Activated B cell treated with CpG ODN at 0.5 μM for 24 hours (primary cell): Measurements from ENCODE around the gene ZMYND15. TPM values are rescaled to one million over a fixed set of nuclear protein-coding genes. Genes with fewer than 3 reads are reported as not detected.

ENCODE experiments used
- ATAC-seq: fragments of 200-7000 bp; cut with Tn5 transposase; one replicate; pipeline ENCODE4 v1.10.0; 2021; ENCODE audit warnings: low read depth, mild to moderate bottlenecking, moderate library complexity
- CTCF ChIA-PET: fragments of 350-600 bp; sonication (Branson Sonifier 250); formaldehyde crosslinking; loops from one replicate; lab custom pipeline; 2021; ENCODE audit warnings: antibody characterized with exemption; lab: Charles Lee
- POLR2A ChIA-PET: fragments of 350-600 bp; sonication (Branson Sonifier 250); formaldehyde crosslinking; loops from one replicate; lab custom pipeline; 2021; ENCODE audit warnings: antibody characterized with exemption; lab: Charles Lee
- DNase-seq: peaks from one replicate; pipeline ENCODE4 v3.0.0; 2022
- H3K27ac Mint-ChIP-seq: one replicate; pipeline ENCODE4 v1.8.0; 2020; ENCODE audit warnings: mixed read lengths
- H3K27me3 Mint-ChIP-seq: one replicate; pipeline ENCODE4 v1.8.0; 2021; ENCODE audit warnings: mixed read lengths
- H3K36me3 Mint-ChIP-seq: one replicate; pipeline ENCODE4 v1.8.0; 2021; ENCODE audit warnings: low read depth, mixed read lengths
- H3K4me1 Mint-ChIP-seq: one replicate; pipeline ENCODE4 v1.8.0; 2021; ENCODE audit warnings: mixed read lengths
- H3K4me3 Mint-ChIP-seq: one replicate; pipeline ENCODE4 v1.8.0; 2020; ENCODE audit warnings: mild to moderate bottlenecking, mixed read lengths
- H3K9me3 Mint-ChIP-seq: one replicate; pipeline ENCODE4 v1.8.0; 2020; ENCODE audit warnings: mixed read lengths
- intact Hi-C: fragments of 100-400 bp; cut with micrococcal nuclease; formaldehyde crosslinking; loops from one replicate; pipeline ENCODE4 v1.15.1; 2024
- total RNA-seq: library from RNA; stranded (reverse); gene quantifications from 2 replicates; pipeline ENCODE4 v1.2.3, GENCODE V29; 2022
- TF ChIP-seq, protein P1 (sequence below): fragments of 200-600 bp; IDR thresholded peaks from one replicate; pipeline ENCODE4 v1.8.0; 2022; ENCODE audit warnings: antibody characterized with exemption, mild to moderate bottlenecking

ZMYND15 gene
- total RNA-seq, 1 donor from 2014 or later, result 0.31 TPM

DNA sequence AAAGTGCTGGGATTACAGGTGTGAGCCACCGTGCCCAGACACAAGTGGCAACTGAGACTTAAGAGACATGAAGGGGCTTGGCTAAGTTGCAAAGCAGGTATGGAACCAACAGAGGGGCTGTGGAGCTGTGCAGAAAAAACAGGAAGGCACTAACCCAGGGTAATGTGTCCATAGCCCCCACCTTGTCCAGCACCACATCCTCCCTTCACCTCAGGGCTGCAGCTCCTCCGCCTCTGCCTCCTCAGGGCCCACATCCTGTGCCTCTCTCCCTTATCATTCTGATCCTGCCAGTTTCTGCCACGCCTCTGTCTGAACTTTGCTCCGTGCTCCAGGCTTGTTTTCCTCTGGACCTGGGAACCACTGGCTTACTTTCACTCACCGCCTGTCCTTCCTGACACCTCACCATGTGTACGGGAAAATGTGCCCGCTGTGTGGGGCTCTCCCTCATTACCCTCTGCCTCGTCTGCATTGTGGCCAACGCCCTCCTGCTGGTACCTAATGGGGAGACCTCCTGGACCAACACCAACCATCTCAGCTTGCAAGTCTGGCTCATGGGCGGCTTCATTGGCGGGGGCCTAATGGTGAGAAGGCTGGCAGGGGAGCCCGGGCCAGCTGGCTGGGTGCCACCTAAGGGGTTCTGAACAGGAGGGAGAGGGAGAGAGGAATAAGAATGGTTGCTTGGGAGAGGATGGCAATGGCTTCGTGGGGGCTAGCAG lies 32.0 kb downstream of the ZMYND15 start, which contains the start of gene TM4SF5:
TM4SF5 (plus strand) TSS at position 368 of the 716 bp plus-strand sequence; CDS start at position 405, 37 bp downstream.
- Mint-ChIP-seq H3K4me1 (peaks cover 10% of the 10 kb centered on the region), H3K27me3 (peaks cover 14% of the 10 kb centered on the region), H3K9me3 (no peaks in the 10 kb centered on the region), H3K36me3 (no peaks in the 10 kb centered on the region), H3K4me3 (no peak within 1 kb of the TSS), H3K27ac (no peak within 1 kb of the TSS)
- intact Hi-C loops, result no loop called here
- TF ChIP-seq, protein P1, sequence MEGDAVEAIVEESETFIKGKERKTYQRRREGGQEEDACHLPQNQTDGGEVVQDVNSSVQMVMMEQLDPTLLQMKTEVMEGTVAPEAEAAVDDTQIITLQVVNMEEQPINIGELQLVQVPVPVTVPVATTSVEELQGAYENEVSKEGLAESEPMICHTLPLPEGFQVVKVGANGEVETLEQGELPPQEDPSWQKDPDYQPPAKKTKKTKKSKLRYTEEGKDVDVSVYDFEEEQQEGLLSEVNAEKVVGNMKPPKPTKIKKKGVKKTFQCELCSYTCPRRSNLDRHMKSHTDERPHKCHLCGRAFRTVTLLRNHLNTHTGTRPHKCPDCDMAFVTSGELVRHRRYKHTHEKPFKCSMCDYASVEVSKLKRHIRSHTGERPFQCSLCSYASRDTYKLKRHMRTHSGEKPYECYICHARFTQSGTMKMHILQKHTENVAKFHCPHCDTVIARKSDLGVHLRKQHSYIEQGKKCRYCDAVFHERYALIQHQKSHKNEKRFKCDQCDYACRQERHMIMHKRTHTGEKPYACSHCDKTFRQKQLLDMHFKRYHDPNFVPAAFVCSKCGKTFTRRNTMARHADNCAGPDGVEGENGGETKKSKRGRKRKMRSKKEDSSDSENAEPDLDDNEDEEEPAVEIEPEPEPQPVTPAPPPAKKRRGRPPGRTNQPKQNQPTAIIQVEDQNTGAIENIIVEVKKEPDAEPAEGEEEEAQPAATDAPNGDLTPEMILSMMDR, result no peak
- DNase-seq, result no peak
- POLR2A ChIA-PET, result no interaction called here
- no peak for ATAC-seq
- CTCF ChIA-PET, result no interaction called here

GRCh38 chr17:4772235-4772613 lies 32.6 kb downstream of the ZMYND15 start:
- TF ChIP-seq, protein P1, result no peak
- intact Hi-C loops, result no loop called here
- ATAC-seq (no peak), DNase-seq (no peak)
- Mint-ChIP-seq H3K9me3 (no peaks in the 10 kb centered on the region), H3K36me3 (no peaks in the 10 kb centered on the region), H3K4me3 (no peak overlapping the region), H3K27ac (no peak overlapping the region), H3K27me3 (peaks cover 16% of the 10 kb centered on the region), H3K4me1 (peaks cover 10% of the 10 kb centered on the region)
- ChIA-PET CTCF (no interaction called here), POLR2A (no interaction called here)

- H3K4me1 Mint-ChIP-seq, result peaks cover 10% of the 10 kb centered on the region
- H3K27me3 Mint-ChIP-seq, result peaks cover 15% of the 10 kb centered on the region
- no peaks in the 10 kb centered on the region for H3K36me3 Mint-ChIP-seq
- H3K9me3 Mint-ChIP-seq, result no peaks in the 10 kb centered on the region
- ChIA-PET CTCF (no interaction called here), POLR2A (no interaction called here)
- ATAC-seq (no peak), DNase-seq (no peak)
- intact Hi-C loops, result no loop called here
- H3K27ac Mint-ChIP-seq, result no peak overlapping the region
- TF ChIP-seq, protein P1, result no peak
- H3K4me3 Mint-ChIP-seq, result no peak overlapping the region
Measured at GRCh38 chr17:4777969-4778760, 38.5 kb downstream of the ZMYND15 start.

- H3K27ac Mint-ChIP-seq, result no peak overlapping the region
- H3K27me3 Mint-ChIP-seq, result peaks cover 31% of the 10 kb centered on the region
- intact Hi-C loops, result no loop called here
- H3K9me3 Mint-ChIP-seq, result no peaks in the 10 kb centered on the region
- no peak for DNase-seq
- ChIA-PET CTCF (no interaction called here), POLR2A (interaction anchor here (0.7 kb wide), 1 partner anchor 9 kb away, joined by 3 read pairs; no protein-coding TSS in a partner anchor)
- H3K4me1 Mint-ChIP-seq, result peaks cover 3% of the 10 kb centered on the region
- H3K4me3 Mint-ChIP-seq, result no peak overlapping the region
- ATAC-seq, result no peak
- H3K36me3 Mint-ChIP-seq, result no peaks in the 10 kb centered on the region
- TF ChIP-seq, protein P1, result no peak
Measured at GRCh38 chr17:4780325-4780955, 40.8 kb downstream of the ZMYND15 start.

GRCh38 chr17:4782652-4783051 lies 43.0 kb downstream of the ZMYND15 start:
- no peaks in the 10 kb centered on the region for H3K36me3 Mint-ChIP-seq
- ChIA-PET CTCF (no interaction called here), POLR2A (no interaction called here)
- H3K9me3 Mint-ChIP-seq, result no peaks in the 10 kb centered on the region
- TF ChIP-seq, protein P1, result no peak
- DNase-seq, result no peak
- intact Hi-C loops, result no loop called here
- H3K27me3 Mint-ChIP-seq, result peaks cover 37% of the 10 kb centered on the region
- no peak overlapping the region for H3K4me3 Mint-ChIP-seq
- no peak for ATAC-seq
- H3K27ac Mint-ChIP-seq, result no peak overlapping the region
- H3K4me1 Mint-ChIP-seq, result peaks cover 10% of the 10 kb centered on the region
